ENCODE measurements around the gene ETNPPL.

The ETNPPL gene

GRCh38 chr4:108779958-108780357, 17.1 kb upstream of the ETNPPL start:
- TF ChIP-seq REST (IDR thresholded peaks at IDR 0.05; ENCODE audit: insufficient read depth in 1 of 2, low read depth in 2 of 2, low read length in 2 of 2) (no peak), SIN3A (IDR thresholded peaks at IDR 0.05; ENCODE audit: borderline replicate concordance, insufficient read depth, low read length) (no peak), FOXP2 (optimal IDR thresholded peaks at IDR 0.05; ENCODE audit: borderline replicate concordance, extremely low read depth, extremely low read length, insufficient read depth) (no peak), TAF1 (IDR thresholded peaks at IDR 0.05; ENCODE audit: borderline replicate concordance, insufficient read depth, low read length) (no peak)

- no peak for TF ChIP-seq REST (IDR thresholded peaks at IDR 0.05; ENCODE audit: insufficient read depth in 1 of 2, low read depth in 2 of 2, low read length in 2 of 2)
- no peak for TF ChIP-seq SIN3A (IDR thresholded peaks at IDR 0.05; ENCODE audit: borderline replicate concordance, insufficient read depth, low read length)
- TF ChIP-seq POLR2AphosphoS5 (IDR thresholded peaks at IDR 0.05; ENCODE audit: low read depth, low read length): no peak
- TF ChIP-seq FOXP2 (optimal IDR thresholded peaks at IDR 0.05; ENCODE audit: borderline replicate concordance, extremely low read depth, extremely low read length, insufficient read depth): no peak
- no peak for TF ChIP-seq TAF1 (IDR thresholded peaks at IDR 0.05; ENCODE audit: borderline replicate concordance, insufficient read depth, low read length)
Observed at GRCh38 chr4:108777388-108777787, 14.5 kb upstream of the ETNPPL start.

- TF ChIP-seq TAF1 (IDR thresholded peaks at IDR 0.05; ENCODE audit: borderline replicate concordance, insufficient read depth, low read length) (no peak), REST (IDR thresholded peaks at IDR 0.05; ENCODE audit: insufficient read depth in 1 of 2, low read depth in 2 of 2, low read length in 2 of 2) (no peak), POLR2AphosphoS5 (IDR thresholded peaks at IDR 0.05; ENCODE audit: low read depth, low read length) (no peak), FOXP2 (optimal IDR thresholded peaks at IDR 0.05; ENCODE audit: borderline replicate concordance, extremely low read depth, extremely low read length, insufficient read depth) (no peak), SIN3A (IDR thresholded peaks at IDR 0.05; ENCODE audit: borderline replicate concordance, insufficient read depth, low read length) (no peak)
Observed at GRCh38 chr4:108775921-108776320, 13.1 kb upstream of the ETNPPL start.

- TF ChIP-seq REST (IDR thresholded peaks at IDR 0.05; ENCODE audit: insufficient read depth in 1 of 2, low read depth in 2 of 2, low read length in 2 of 2): no peak
- TF ChIP-seq TAF1 (IDR thresholded peaks at IDR 0.05; ENCODE audit: borderline replicate concordance, insufficient read depth, low read length): no peak
- TF ChIP-seq POLR2AphosphoS5 (IDR thresholded peaks at IDR 0.05; ENCODE audit: low read depth, low read length): no peak
- no peak for TF ChIP-seq FOXP2 (optimal IDR thresholded peaks at IDR 0.05; ENCODE audit: borderline replicate concordance, extremely low read depth, extremely low read length, insufficient read depth)
- no peak for TF ChIP-seq SIN3A (IDR thresholded peaks at IDR 0.05; ENCODE audit: borderline replicate concordance, insufficient read depth, low read length)
Observed at GRCh38 chr4:108774809-108775530, 12.1 kb upstream of the ETNPPL start.

Measured in PFSK-1 (cell line).